Heart left ventricle (tissue), 13 donors: Measurements from ENCODE around the gene SGPL1.

Experiments used
- CTCF ChIP-seq, 12 donors: fragments of 200-600 bp; sonication (generic) in 4 of 12; IDR thresholded peaks; one replicate each; pipeline versions ENCODE4 v1.5.0 to v1.8.0; 2018 to 2022; ENCODE audit warnings: antibody characterized with exemption in 12 of 12, mild to moderate bottlenecking in 5 of 12
- POLR2A ChIP-seq, 2 donors: fragments of 450-650 bp; IDR thresholded peaks; one replicate each; pipeline ENCODE4 v1.6.1; 2017; ENCODE audit warnings: antibody characterized with exemption in 2 of 2, mild to moderate bottlenecking in 2 of 2, moderate library complexity in 2 of 2
- donor health status: ischemic (EF 13 %, LVEDD 7.1; RV severe dilation, severe dysfunction).
- donor health status: DM: no; HTN: yes; CAD: no.
- donor health status: DM: no; HTN: no; CAD: no.
- donor health status: ischemic (EF 25% LVEDD 6.9; RV normal size, moderate dysfunction).
- donor health status: ischemic (EF 25% LVEDD 5.7; RV mildly dilated, moderate dysfunction).
- donor health status: ischemic (EF 35%, LVEDD 5.7; RV mildly dilated, moderate dysfunction).
- donor health status: nonischemic (EF 11% LVEDD 7.7; RV severe dilation, severe dysfunction).
- donor health status: DM: yes; HTN: yes; CAD: no.
- donor health status: PGD.
- donor health status: ischemic (EF 29% LVEDD 5.4; RV normal size, mild dysfunction).
- donor health status: nonischemic (EF 23%, LVEDD 6.1; RV moderate dilation, normal function).

- TF ChIP-seq POLR2A (IDR thresholded peaks at IDR 0.05) (no peak), CTCF (IDR thresholded peaks at IDR 0.05) (no peak)
These were observed 78.7 kb downstream of the SGPL1 start for GRCh38 chr10:70894416-70894815.
